Daoy (cell line): ENCODE data around the gene FUBP3. TPM values are rescaled to one million over a fixed set of nuclear protein-coding genes. Genes with fewer than 3 reads are reported as not detected.

Source experiments
- DNase-seq: peaks from one replicate; pipeline ENCODE4 v3.0.0-alpha.2; 2015; ENCODE audit warnings: low read depth
- total RNA-seq: library from RNA; depleted of rRNA; stranded (reverse); fragments of >200 nt; shearing (Covaris generic); gene quantifications from 2 replicates; pipeline ENCODE4 v1.2.3, GENCODE V29; 2014

The FUBP3 gene
- total RNA-seq, 1 experiment from 2014 or later = 80.6 TPM

- DNase-seq = peak; percentile 31
These were observed 83.0 kb downstream of the FUBP3 start for GRCh38 chr9:130662099-130662969.

GRCh38 chr9:130662970-130663257 is 83.5 kb downstream of the FUBP3 start:
- no peak for DNase-seq

GRCh38 chr9:130663258-130663976 is 84.0 kb downstream of the FUBP3 start:
- DNase-seq = peak; percentile 42

GRCh38 chr9:130663977-130664250 is 84.5 kb downstream of the FUBP3 start:
- DNase-seq = no peak

GRCh38 chr9:130664251-130665028 is 85.1 kb downstream of the FUBP3 start, which contains the start of gene PRDM12:
Gene PRDM12, plus strand, starts transcription at chr9:130664594. Its CDS starts 60 bp downstream, at chr9:130664654.
- DNase-seq = peak; percentile 35

- no peak for DNase-seq
These were observed 85.7 kb downstream of the FUBP3 start for GRCh38 chr9:130665029-130665430.

- DNase-seq = no peak
These were observed 86.3 kb downstream of the FUBP3 start for GRCh38 chr9:130665431-130666392.

GRCh38 chr9:130666393-130667119 is 87.2 kb downstream of the FUBP3 start:
- DNase-seq = no peak

GRCh38 chr9:130667120-130667435 is 87.7 kb downstream of the FUBP3 start:
- DNase-seq = no peak

- DNase-seq = no peak
These were observed 88.8 kb downstream of the FUBP3 start for GRCh38 chr9:130668196-130668595.

GRCh38 chr9:130668659-130669058 is 89.3 kb downstream of the FUBP3 start:
- DNase-seq = no peak

- DNase-seq = no peak
These were observed 90.6 kb downstream of the FUBP3 start for GRCh38 chr9:130669965-130670364.

- no peak for DNase-seq
These were observed 91.3 kb downstream of the FUBP3 start for GRCh38 chr9:130670644-130671043.

GRCh38 chr9:130672466-130672865 is 93.1 kb downstream of the FUBP3 start:
- no peak for DNase-seq

GRCh38 chr9:130672933-130673615 is 93.7 kb downstream of the FUBP3 start:
- no peak for DNase-seq

GRCh38 chr9:130675396-130675795 is 96.0 kb downstream of the FUBP3 start:
- no peak for DNase-seq

- DNase-seq = no peak
These were observed 97.9 kb downstream of the FUBP3 start for GRCh38 chr9:130677252-130677651.

- peak; percentile 96 for DNase-seq
These were observed 101.7 kb downstream of the FUBP3 start for GRCh38 chr9:130680836-130681768.

GRCh38 chr9:130681769-130682420 is 102.5 kb downstream of the FUBP3 start:
- peak; percentile 53 for DNase-seq
